GM10847 (cell line): ENCODE results near the gene NCBP3.

Experiments
- POLR2A ChIP-seq: IDR thresholded peaks from 2 replicates; pipeline ENCODE4 v1.6.1; 2011; ENCODE audit not compliant: insufficient read length; ENCODE audit errors: extremely low read depth

Gene NCBP3

GRCh38 chr17:3796110-3796821, 49.8 kb downstream of the NCBP3 start:
- no peak for TF ChIP-seq POLR2A

- no peak for TF ChIP-seq POLR2A
These were observed 50.5 kb downstream of the NCBP3 start for GRCh38 chr17:3795390-3796102.

- TF ChIP-seq POLR2A, result no peak
These were observed 51.3 kb downstream of the NCBP3 start for GRCh38 chr17:3794557-3795389.

- no peak for TF ChIP-seq POLR2A
These were observed 53.6 kb downstream of the NCBP3 start for GRCh38 chr17:3792481-3792880.

GRCh38 chr17:3788200-3788599, 57.8 kb downstream of the NCBP3 start:
- no peak for TF ChIP-seq POLR2A

- TF ChIP-seq POLR2A, result no peak
These were observed 63.3 kb downstream of the NCBP3 start for GRCh38 chr17:3782751-3783150.

- TF ChIP-seq POLR2A, result no peak
These were observed 65.1 kb downstream of the NCBP3 start for GRCh38 chr17:3780986-3781385.

GRCh38 chr17:3777366-3778120, 68.5 kb downstream of the NCBP3 start:
- TF ChIP-seq POLR2A, result no peak

- no peak for TF ChIP-seq POLR2A
These were observed 72.1 kb downstream of the NCBP3 start for GRCh38 chr17:3773966-3774365.

GRCh38 chr17:3773511-3773910, 72.5 kb downstream of the NCBP3 start:
- TF ChIP-seq POLR2A, result no peak

- TF ChIP-seq POLR2A, result no peak
These were observed 73.3 kb downstream of the NCBP3 start for GRCh38 chr17:3772764-3773163.

- TF ChIP-seq POLR2A, result no peak
These were observed 74.9 kb downstream of the NCBP3 start for GRCh38 chr17:3771140-3771539.

- TF ChIP-seq POLR2A, result no peak
These were observed 75.6 kb downstream of the NCBP3 start for GRCh38 chr17:3770466-3770865.

- TF ChIP-seq POLR2A, result no peak
These were observed 77.3 kb downstream of the NCBP3 start for GRCh38 chr17:3768769-3769168.

- no peak for TF ChIP-seq POLR2A
These were observed 77.7 kb downstream of the NCBP3 start for GRCh38 chr17:3768341-3768740.
